HepG2 (cell line): ENCODE data around the gene FGF18. TPM values are rescaled to one million over a fixed set of nuclear protein-coding genes. Genes with fewer than 3 reads are reported as not detected.

Source experiments
- ATAC-seq: fragments of 200-7000 bp; cut with Tn5 transposase; 3 replicates; pipeline ENCODE4 v1.9.1; 2020; ENCODE audit warnings: mild to moderate bottlenecking, moderate library complexity
- BruUV-seq: library from RNA; stranded (reverse); fragments of 400-500 nt; replicated peaks from 2 replicates; lab custom pipeline; 2021; lab: Mats Ljungman, UMichigan
- CTCF ChIA-PET: fragments of 300-600 bp; formaldehyde crosslinking; extraction: SDS; loops from one replicate; lab custom pipeline; 2021; ENCODE audit warnings: low total read pairs, inconsistent platforms, low intra/inter-chr PET ratio; lab: Yijun Ruan, JAX
- POLR2A ChIA-PET: fragments of 350-600 bp; sonication (Branson Sonifier 250); formaldehyde crosslinking; loops from one replicate; lab custom pipeline; 2020; ENCODE audit warnings: antibody characterized with exemption, inconsistent platforms; lab: Yijun Ruan, JAX
- DNase-seq: peaks from one replicate; pipeline ENCODE4 v3.0.0-alpha.2; 2015; ENCODE audit warnings: low spot score
- FAIRE-seq: peaks from 3 replicates; lab custom pipeline; 2011; peaks lifted over from hg19 to GRCh38; lab: Jason Lieb, UNC
- H2AFZ ChIP-seq: one replicate; pipeline ENCODE4 v1.6.1; 2011; ENCODE audit warnings: low read length, inconsistent platforms
- H3K27ac ChIP-seq: fragments of 300-600 bp; 3 replicates; pipeline ENCODE4 v1.8.0; 2011; ENCODE audit warnings: mixed run types, mild to moderate bottlenecking, mixed read lengths, low read length, inconsistent platforms; ENCODE audit not compliant: insufficient read depth; ENCODE audit errors: extremely low read length
- H3K27me3 ChIP-seq, 2 experiments: fragments of 200-600 bp in 1 of 2; 2 replicates in 1 of 2; 3 replicates in 1 of 2; pipeline versions ENCODE4 v1.6.0 to v1.8.0; 2011; ENCODE audit warnings: low read length in 2 of 2, mild to moderate bottlenecking in 2 of 2, moderate library complexity in 2 of 2, inconsistent platforms in 1 of 2; ENCODE audit not compliant: insufficient read depth in 2 of 2, control insufficient read depth in 1 of 2
- H3K36me3 ChIP-seq, 2 experiments: fragments of 200-600 bp in 1 of 2; replicated peaks in 1 of 2; 2 replicates in 1 of 2; 3 replicates in 1 of 2; pipeline versions ENCODE4 v1.5.1 to v1.8.0; 2011; ENCODE audit warnings: low read length in 2 of 2, inconsistent platforms in 1 of 2; ENCODE audit not compliant: insufficient read depth in 2 of 2, control insufficient read depth in 1 of 2
- H3K4me1 ChIP-seq: 2 replicates; pipeline ENCODE4 v1.5.1; 2012; ENCODE audit warnings: low read length, inconsistent platforms; ENCODE audit not compliant: insufficient read depth
- H3K4me2 ChIP-seq: 2 replicates; pipeline ENCODE4 v1.6.0; 2011; ENCODE audit warnings: low read depth, low read length, inconsistent platforms
- H3K4me3 ChIP-seq, 3 experiments: fragments of 200-600 bp in 1 of 3; sonication (generic), shearing (Covaris generic) in 1 of 3; replicated peaks in 1 of 3; 2 replicates each; pipeline ENCODE4 v1.5.1; 2011 to 2016; ENCODE audit warnings: low read length in 3 of 3, inconsistent platforms in 2 of 3, low read depth in 2 of 3, mild to moderate bottlenecking in 2 of 3, control low read depth in 1 of 3, mixed read lengths in 1 of 3; ENCODE audit not compliant: insufficient read depth in 1 of 3
- H3K79me2 ChIP-seq: one replicate; pipeline ENCODE4 v1.6.1; 2011; ENCODE audit warnings: low read length, inconsistent platforms; ENCODE audit not compliant: insufficient read depth
- H3K9ac ChIP-seq: 2 replicates; pipeline ENCODE4 v1.6.0; 2011; ENCODE audit warnings: mild to moderate bottlenecking, low read depth, low read length, inconsistent platforms; ENCODE audit not compliant: insufficient read depth
- H3K9me3 ChIP-seq: 2 replicates; pipeline ENCODE4 v1.5.1; 2012; ENCODE audit warnings: mild to moderate bottlenecking, low read length
- H4K20me1 ChIP-seq: 2 replicates; pipeline ENCODE4 v1.6.0; 2011; ENCODE audit warnings: inconsistent platforms, mild to moderate bottlenecking, low read length, moderate library complexity; ENCODE audit not compliant: insufficient read depth
- AGO2 ChIP-seq: fragments of 200-400 bp; formaldehyde crosslinking; optimal IDR thresholded peaks from 2 replicates; pipeline ENCODE3; 2017; ENCODE audit warnings: mild to moderate bottlenecking, low read depth, low read length, moderate library complexity
- FOXA3 ChIP-seq: IDR thresholded peaks from 2 replicates; pipeline ENCODE4 v1.6.1; 2016; ENCODE audit warnings: missing genetic modification reagents, missing compliant biosample characterization
- FOXC1 ChIP-seq: sonication (generic); formaldehyde crosslinking; IDR thresholded peaks from 2 replicates; pipeline ENCODE4 v1.8.0; 2022; ENCODE audit warnings: mild to moderate bottlenecking, missing genetic modification reagents, borderline replicate concordance
- GLI4 ChIP-seq: sonication (generic); formaldehyde crosslinking; IDR thresholded peaks from 2 replicates; pipeline ENCODE4 v1.5.1; 2020; ENCODE audit warnings: missing genetic modification reagents, mild to moderate bottlenecking, moderate library complexity, borderline replicate concordance
- HMGA1 ChIP-seq: sonication (generic); formaldehyde crosslinking; conservative IDR thresholded peaks from 2 replicates; pipeline ENCODE4 v1.4.0; 2020; ENCODE audit warnings: missing genetic modification reagents
- KDM3A ChIP-seq: IDR thresholded peaks from 2 replicates; pipeline ENCODE4 v1.6.1; 2018; ENCODE audit warnings: low read depth, missing compliant biosample characterization
- MED13 ChIP-seq: sonication (generic); formaldehyde crosslinking; IDR thresholded peaks from 2 replicates; pipeline ENCODE4 v1.5.0; 2020; ENCODE audit warnings: missing genetic modification reagents
- MEF2D ChIP-seq: sonication (generic); formaldehyde crosslinking; IDR thresholded peaks from 2 replicates; pipeline ENCODE4 v1.5.1; 2020; ENCODE audit warnings: mild to moderate bottlenecking, missing genetic modification reagents
- MXD1 ChIP-seq: sonication (generic); formaldehyde crosslinking; IDR thresholded peaks from 2 replicates; pipeline ENCODE4 v1.4.0; 2020; ENCODE audit warnings: mild to moderate bottlenecking, missing genetic modification reagents
- RBAK ChIP-seq: sonication (generic); formaldehyde crosslinking; IDR thresholded peaks from 2 replicates; pipeline ENCODE4 v1.5.1; 2020; ENCODE audit warnings: mild to moderate bottlenecking, missing genetic modification reagents
- SAP130 ChIP-seq: IDR thresholded peaks from 2 replicates; pipeline ENCODE4 v1.6.1; 2016; ENCODE audit warnings: low read depth
- SOX13 ChIP-seq, 3 experiments: fragments of 450-650 bp in 1 of 3; sonication (generic) in 1 of 3; formaldehyde crosslinking in 1 of 3; IDR thresholded peaks in 2 of 3; conservative IDR thresholded peaks in 1 of 3; 2 replicates each; pipeline versions ENCODE4 v1.5.0 to v1.6.1; 2016 to 2020; ENCODE audit warnings: antibody characterized with exemption in 1 of 3, mild to moderate bottlenecking in 1 of 3, missing compliant biosample characterization in 1 of 3, missing genetic modification reagents in 1 of 3, moderate library complexity in 1 of 3
- THAP9 ChIP-seq: sonication (generic); formaldehyde crosslinking; IDR thresholded peaks from 2 replicates; pipeline ENCODE4; 2020; ENCODE audit warnings: missing genetic modification reagents, mild to moderate bottlenecking, borderline replicate concordance
- ZBTB3 ChIP-seq: sonication (generic); formaldehyde crosslinking; IDR thresholded peaks from 2 replicates; pipeline ENCODE4 v1.4.0; 2020; ENCODE audit warnings: low read depth, mild to moderate bottlenecking, moderate library complexity, missing genetic modification reagents, borderline replicate concordance
- ZSCAN22 ChIP-seq: sonication (generic); formaldehyde crosslinking; IDR thresholded peaks from 2 replicates; pipeline ENCODE4 v1.4.0; 2020; ENCODE audit warnings: mild to moderate bottlenecking, missing genetic modification reagents
- WGBS: methylation state at CpG from one replicate; pipeline ENCODE4 v1.1.6; 2017; ENCODE audit warnings: low lambda C conversion rate; 5-methylcytosine and 5-hydroxymethylcytosine counted together
- in situ Hi-C: cut with HindIII; loops from 2 replicates; pipeline ENCODE4 v1.10.0; 2017; ENCODE audit warnings: low pct_unique_long_range_greater_than_20kb; ENCODE audit not compliant: extremely low pct_ligation_motif_present
- intact Hi-C: fragments of 100-400 bp; cut with micrococcal nuclease; formaldehyde crosslinking; loops from one replicate; pipeline ENCODE4 v1.10.0; 2022; ENCODE audit not compliant: unreplicated experiment
- polyA plus RNA-seq, 8 experiments: library from polyadenylated mRNA; depleted of rRNA in 3 of 8; stranded (reverse) in 7 of 8; unstranded in 1 of 8; fragments of >200 nt; fragmentation: Illumina TruSeq in 4 of 8; extraction: Trizol in 4 of 8; gene quantifications; 2 replicates each; pipeline versions ENCODE4 v1.2.1 to v1.2.3, GENCODE V29; 2011 to 2016; ENCODE audit warnings: low read depth in 4 of 8, missing spikeins in 1 of 8, mixed read lengths in 1 of 8; ENCODE audit not compliant: insufficient read depth in 1 of 8
- total RNA-seq, 5 experiments: library from RNA; depleted of rRNA; stranded (reverse); fragments of >200 nt; fragmentation: Illumina TruSeq; extraction: Trizol; gene quantifications; 2 replicates each; pipeline ENCODE4 v1.2.3, GENCODE V29; 2016; ENCODE audit warnings: low read depth in 1 of 5
- TF ChIP-seq, protein P1 (sequence below): sonication (generic); formaldehyde crosslinking; IDR thresholded peaks from 2 replicates; pipeline ENCODE4 v1.4.0; 2020; ENCODE audit warnings: missing genetic modification reagents; ENCODE audit errors: not compliant biosample characterization
- TF ChIP-seq, protein P2 (sequence below): sonication (generic); formaldehyde crosslinking; IDR thresholded peaks from 2 replicates; pipeline ENCODE4 v1.8.0; 2022; ENCODE audit warnings: mild to moderate bottlenecking, missing genetic modification reagents; ENCODE audit not compliant: insufficient replicate concordance
- TF ChIP-seq, protein P3 (sequence below): sonication (generic); formaldehyde crosslinking; IDR thresholded peaks from 2 replicates; pipeline ENCODE4 v1.9.0; 2022; ENCODE audit warnings: missing genetic modification reagents, mild to moderate bottlenecking, borderline replicate concordance

FGF18 gene
- total and polyA plus RNA-seq, 2 of the 13 experiments (the other 11 are each of a cell fraction or from before 2014, with no cell fraction given) = not detected

- Histone ChIP-seq H3K4me2 (no peak overlapping the region), H3K4me1 (no peaks in the 10 kb centered on the region), H4K20me1 (no peaks in the 10 kb centered on the region), H3K9ac (no peak overlapping the region), H3K36me3 (no peaks in the 10 kb centered on the region), H2AFZ (no peak overlapping the region), H3K27ac (no peak overlapping the region), H3K27me3 (peaks cover 6 to 13% of the 10 kb centered on the region in 2 experiments; a peak in 2 of 5 replicates), H3K4me3 (no peak overlapping the region), H3K79me2 (no peaks in the 10 kb centered on the region), H3K9me3 (no peaks in the 10 kb centered on the region)
- ATAC-seq (no peak), DNase-seq (no peak), FAIRE-seq (no peak)
- ChIA-PET POLR2A (no interaction called here), CTCF (no interaction called here)
- TF ChIP-seq ZSCAN22 (CRISPR knock-in tag) (no peak), ZBTB3 (CRISPR knock-in tag) (no peak), HMGA1 (no peak), SOX13 (IDR thresholded peaks at IDR 0.05) (no peak), SOX13 (CRISPR knock-in tag; conservative IDR thresholded peaks at IDR 0.05 in 1 of 2, IDR thresholded peaks at IDR 0.05 in 1 of 2) (no peak), GLI4 (CRISPR knock-in tag) (no peak), MED13 (CRISPR knock-in tag) (no peak), FOXA3 (CRISPR knock-in tag) (no peak), KDM3A (CRISPR knock-in tag) (no peak), SAP130 (no peak), MXD1 (no peak), THAP9 (no peak), RBAK (CRISPR knock-in tag) (no peak), MEF2D (CRISPR knock-in tag) (no peak), FOXC1 (CRISPR knock-in tag) (no peak), AGO2 (no peak)
- TF ChIP-seq, protein P1, sequence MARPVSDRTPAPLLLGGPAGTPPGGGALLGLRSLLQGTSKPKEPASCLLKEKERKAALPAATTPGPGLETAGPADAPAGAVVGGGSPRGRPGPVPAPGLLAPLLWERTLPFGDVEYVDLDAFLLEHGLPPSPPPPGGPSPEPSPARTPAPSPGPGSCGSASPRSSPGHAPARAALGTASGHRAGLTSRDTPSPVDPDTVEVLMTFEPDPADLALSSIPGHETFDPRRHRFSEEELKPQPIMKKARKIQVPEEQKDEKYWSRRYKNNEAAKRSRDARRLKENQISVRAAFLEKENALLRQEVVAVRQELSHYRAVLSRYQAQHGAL = no peak
- TF ChIP-seq, protein P2, sequence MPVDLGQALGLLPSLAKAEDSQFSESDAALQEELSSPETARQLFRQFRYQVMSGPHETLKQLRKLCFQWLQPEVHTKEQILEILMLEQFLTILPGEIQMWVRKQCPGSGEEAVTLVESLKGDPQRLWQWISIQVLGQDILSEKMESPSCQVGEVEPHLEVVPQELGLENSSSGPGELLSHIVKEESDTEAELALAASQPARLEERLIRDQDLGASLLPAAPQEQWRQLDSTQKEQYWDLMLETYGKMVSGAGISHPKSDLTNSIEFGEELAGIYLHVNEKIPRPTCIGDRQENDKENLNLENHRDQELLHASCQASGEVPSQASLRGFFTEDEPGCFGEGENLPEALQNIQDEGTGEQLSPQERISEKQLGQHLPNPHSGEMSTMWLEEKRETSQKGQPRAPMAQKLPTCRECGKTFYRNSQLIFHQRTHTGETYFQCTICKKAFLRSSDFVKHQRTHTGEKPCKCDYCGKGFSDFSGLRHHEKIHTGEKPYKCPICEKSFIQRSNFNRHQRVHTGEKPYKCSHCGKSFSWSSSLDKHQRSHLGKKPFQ (CRISPR knock-in tag) = no peak
- TF ChIP-seq, protein P3, sequence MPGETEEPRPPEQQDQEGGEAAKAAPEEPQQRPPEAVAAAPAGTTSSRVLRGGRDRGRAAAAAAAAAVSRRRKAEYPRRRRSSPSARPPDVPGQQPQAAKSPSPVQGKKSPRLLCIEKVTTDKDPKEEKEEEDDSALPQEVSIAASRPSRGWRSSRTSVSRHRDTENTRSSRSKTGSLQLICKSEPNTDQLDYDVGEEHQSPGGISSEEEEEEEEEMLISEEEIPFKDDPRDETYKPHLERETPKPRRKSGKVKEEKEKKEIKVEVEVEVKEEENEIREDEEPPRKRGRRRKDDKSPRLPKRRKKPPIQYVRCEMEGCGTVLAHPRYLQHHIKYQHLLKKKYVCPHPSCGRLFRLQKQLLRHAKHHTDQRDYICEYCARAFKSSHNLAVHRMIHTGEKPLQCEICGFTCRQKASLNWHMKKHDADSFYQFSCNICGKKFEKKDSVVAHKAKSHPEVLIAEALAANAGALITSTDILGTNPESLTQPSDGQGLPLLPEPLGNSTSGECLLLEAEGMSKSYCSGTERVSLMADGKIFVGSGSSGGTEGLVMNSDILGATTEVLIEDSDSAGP (CRISPR knock-in tag) = no peak
- no TSS peak for BruUV-seq
- intact Hi-C loops = no loop called here
- 0% methylated on average over 1 of the region's 1 CpG for WGBS
- in situ Hi-C loops = no loop called here
Observed at GRCh38 chr5:171479776-171480125, 60.3 kb downstream of the FGF18 start.
